OCI-LY7 (cell line): ENCODE measurements around the gene PKP1.

Source experiments
- CTCF ChIP-seq: fragments of 200-600 bp; sonication (generic); conservative IDR thresholded peaks from 2 replicates; pipeline ENCODE4 v1.5.1; 2014; ENCODE audit warnings: mild to moderate bottlenecking, antibody characterized with exemption, low read length, moderate library complexity, mixed read lengths
- EZH2phosphoT487 ChIP-seq: fragments of 200-600 bp; sonication (generic); IDR thresholded peaks from 2 replicates; pipeline ENCODE4 v1.6.1; 2018; ENCODE audit warnings: low read depth, borderline replicate concordance, mild to moderate bottlenecking, mixed run types, antibody characterized with exemption, low read length, moderate library complexity, mixed read lengths

DNA sequence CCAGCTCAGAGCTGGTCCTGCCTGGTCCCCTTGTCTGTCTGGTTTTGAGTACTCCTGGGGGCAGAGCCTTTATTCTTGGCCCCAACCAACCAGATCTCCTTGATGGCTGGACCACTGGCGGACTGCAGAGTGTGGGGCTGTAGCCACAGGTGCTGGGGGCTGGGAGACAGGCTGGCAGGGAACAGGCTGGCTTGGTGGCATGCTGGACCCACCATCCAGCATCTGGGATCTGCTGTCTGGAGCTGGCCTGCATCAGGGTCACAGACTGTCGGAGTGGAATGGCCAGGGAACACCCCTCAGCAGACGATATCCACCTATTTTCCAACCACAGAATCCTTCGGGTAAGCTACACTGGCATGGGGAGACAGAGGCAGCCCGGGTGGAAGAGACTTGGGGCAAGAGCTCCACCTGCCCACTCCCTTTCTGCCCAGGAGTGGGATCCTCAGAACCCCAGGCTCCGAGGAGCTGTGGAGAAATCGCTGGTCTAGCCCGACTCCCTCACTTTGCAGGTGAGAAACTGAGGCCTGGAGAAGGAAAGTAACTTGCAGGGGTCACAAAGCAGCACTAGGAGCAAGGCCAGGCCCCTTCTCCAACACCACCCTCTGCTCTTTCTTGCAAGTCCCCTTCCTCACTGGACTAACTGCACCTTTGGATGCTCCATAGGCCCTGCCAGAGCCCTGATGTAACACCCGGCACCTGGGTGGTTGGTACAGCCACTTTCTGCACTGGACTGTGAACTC, 53.6 kb downstream of the PKP1 start:
- TF ChIP-seq CTCF (no peak), EZH2phosphoT487 (no peak)
